Activated naive CD8-positive, alpha-beta T cell treated with anti-CD3 and anti-CD28 coated beads, Interleukin-2, amount 50 U/mL, for 24 hours (primary cell): ENCODE results near the gene PNLIPRP1.

Experiments used
- ATAC-seq: fragments of 150-1000 bp; cut with Tn5 transposase; one replicate; pipeline ENCODE4 v1.10.0; 2021
- DNase-seq: peaks from one replicate; pipeline ENCODE4 v3.0.0; 2021
- H3K27ac Mint-ChIP-seq: one replicate; pipeline ENCODE4 v1.8.0; 2021; ENCODE audit warnings: mild to moderate bottlenecking, mixed read lengths
- H3K27me3 Mint-ChIP-seq: one replicate; pipeline ENCODE4 v1.8.0; 2021; ENCODE audit warnings: mixed read lengths
- H3K36me3 Mint-ChIP-seq: one replicate; pipeline ENCODE4 v1.8.0; 2021; ENCODE audit warnings: low read depth, mixed read lengths
- H3K4me1 Mint-ChIP-seq: one replicate; pipeline ENCODE4 v1.8.0; 2021; ENCODE audit warnings: mixed read lengths
- H3K4me3 Mint-ChIP-seq: one replicate; pipeline ENCODE4 v1.8.0; 2021; ENCODE audit warnings: mild to moderate bottlenecking, moderate library complexity, mixed read lengths
- H3K9me3 Mint-ChIP-seq: one replicate; pipeline ENCODE4 v1.8.0; 2021; ENCODE audit warnings: mixed read lengths

The PNLIPRP1 gene

GRCh38 chr10:116588995-116589394, 1.8 kb upstream of the PNLIPRP1 start:
- Mint-ChIP-seq H3K4me1 (no peaks in the 10 kb centered on the region), H3K4me3 (no peak overlapping the region), H3K27me3 (peaks cover 3% of the 10 kb centered on the region), H3K27ac (no peak overlapping the region), H3K9me3 (no peaks in the 10 kb centered on the region), H3K36me3 (no peaks in the 10 kb centered on the region)
- DNase-seq: no peak
- no peak for ATAC-seq

DNA sequence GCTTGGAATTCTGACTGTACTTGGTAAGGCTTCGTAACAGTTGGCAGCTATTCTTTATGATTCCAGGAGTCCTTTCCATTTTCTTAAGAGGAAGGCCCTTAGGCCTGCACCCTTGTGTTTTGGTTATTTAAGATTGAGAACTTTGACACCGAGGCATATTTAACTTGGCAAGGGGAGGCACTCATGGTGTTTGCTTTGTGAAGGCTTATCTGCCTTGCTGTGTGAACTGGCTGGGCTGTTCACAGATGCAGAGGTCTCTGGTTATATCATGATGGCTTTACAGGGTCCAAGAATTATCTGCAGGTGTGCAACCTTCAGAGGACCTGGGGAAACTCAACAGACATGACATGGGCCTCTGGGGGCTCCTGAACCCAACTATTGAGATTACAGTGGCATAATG, 833 bp upstream of the PNLIPRP1 start:
- no peaks in the 10 kb centered on the region for H3K36me3 Mint-ChIP-seq
- H3K4me3 Mint-ChIP-seq: no peak overlapping the region
- no peaks in the 10 kb centered on the region for H3K4me1 Mint-ChIP-seq
- H3K27ac Mint-ChIP-seq: no peak overlapping the region
- peaks cover 3% of the 10 kb centered on the region for H3K27me3 Mint-ChIP-seq
- H3K9me3 Mint-ChIP-seq: no peaks in the 10 kb centered on the region
- ATAC-seq (no peak), DNase-seq (no peak)

DNA sequence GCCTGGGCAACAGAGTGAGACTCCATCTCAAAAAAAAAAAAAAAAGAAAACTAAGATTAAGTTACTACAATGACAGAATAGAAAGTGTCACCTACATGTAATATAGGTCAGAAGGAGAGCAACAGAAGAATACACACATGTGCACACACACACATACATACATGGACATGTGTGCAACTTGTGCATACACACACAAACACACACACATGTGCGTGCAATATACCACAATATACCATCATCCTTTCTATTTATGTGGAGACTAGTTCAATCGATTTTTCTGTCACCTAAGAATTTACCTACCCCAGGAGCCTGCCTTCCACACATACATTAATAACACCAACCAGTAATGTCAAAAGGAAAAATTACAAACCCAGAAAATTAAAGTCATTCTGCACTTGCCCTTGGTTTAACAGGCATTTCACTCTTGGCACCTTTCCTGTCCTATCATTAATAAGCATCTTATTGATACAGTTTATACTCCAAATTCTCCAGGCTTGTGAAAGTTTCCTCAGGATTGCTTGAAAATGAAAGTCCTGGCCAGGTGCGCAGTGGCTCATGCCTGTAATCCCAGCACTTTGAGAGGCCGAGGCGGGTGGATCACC, 2.5 kb downstream of the PNLIPRP1 start:
- DNase-seq (no peak), ATAC-seq (no peak)
- Mint-ChIP-seq H3K27ac (no peak overlapping the region), H3K4me3 (no peak overlapping the region), H3K9me3 (no peaks in the 10 kb centered on the region), H3K4me1 (no peaks in the 10 kb centered on the region), H3K36me3 (no peaks in the 10 kb centered on the region), H3K27me3 (peaks cover 3% of the 10 kb centered on the region)

GRCh38 chr10:116594525-116595035, 3.8 kb downstream of the PNLIPRP1 start:
- Mint-ChIP-seq H3K27me3 (peaks cover 3% of the 10 kb centered on the region), H3K27ac (no peak overlapping the region), H3K9me3 (no peaks in the 10 kb centered on the region), H3K36me3 (no peaks in the 10 kb centered on the region), H3K4me3 (no peak overlapping the region), H3K4me1 (no peaks in the 10 kb centered on the region)
- DNase-seq (no peak), ATAC-seq (no peak)

GRCh38 chr10:116596062-116596461, 5.3 kb downstream of the PNLIPRP1 start:
- no peak overlapping the region for H3K27ac Mint-ChIP-seq
- H3K36me3 Mint-ChIP-seq: no peaks in the 10 kb centered on the region
- no peak overlapping the region for H3K4me3 Mint-ChIP-seq
- DNase-seq: no peak
- H3K27me3 Mint-ChIP-seq: peaks cover 3% of the 10 kb centered on the region
- H3K9me3 Mint-ChIP-seq: no peaks in the 10 kb centered on the region
- no peak for ATAC-seq
- no peaks in the 10 kb centered on the region for H3K4me1 Mint-ChIP-seq

- DNase-seq: no peak
- Mint-ChIP-seq H3K27ac (no peak overlapping the region), H3K4me3 (no peak overlapping the region), H3K36me3 (no peaks in the 10 kb centered on the region), H3K9me3 (no peaks in the 10 kb centered on the region), H3K27me3 (peaks cover 1% of the 10 kb centered on the region), H3K4me1 (no peaks in the 10 kb centered on the region)
- no peak for ATAC-seq
Observed at GRCh38 chr10:116597543-116597942, 6.8 kb downstream of the PNLIPRP1 start.

DNA sequence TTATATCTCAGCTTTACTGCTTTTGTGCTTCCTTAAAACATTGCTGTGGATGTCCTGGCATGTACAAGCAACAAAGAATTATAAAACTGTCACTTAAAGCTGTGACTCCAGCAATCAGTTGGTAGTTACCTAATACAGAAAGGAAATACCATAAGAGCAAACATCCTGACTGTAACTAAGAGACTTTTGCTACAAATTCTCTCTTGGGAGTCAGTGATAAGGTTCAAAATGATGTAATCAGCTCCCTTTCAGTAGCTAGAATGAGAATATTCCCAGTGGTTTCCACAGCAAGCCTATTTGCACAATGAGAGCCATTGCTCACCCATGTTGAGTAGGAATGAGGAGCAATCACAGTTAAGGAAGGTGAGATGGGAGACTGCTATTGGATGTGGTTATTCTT, 7.6 kb downstream of the PNLIPRP1 start:
- ATAC-seq (no peak), DNase-seq (no peak)
- Mint-ChIP-seq H3K4me1 (no peaks in the 10 kb centered on the region), H3K36me3 (no peaks in the 10 kb centered on the region), H3K27me3 (no peaks in the 10 kb centered on the region), H3K9me3 (no peaks in the 10 kb centered on the region), H3K27ac (no peak overlapping the region), H3K4me3 (no peak overlapping the region)

DNA sequence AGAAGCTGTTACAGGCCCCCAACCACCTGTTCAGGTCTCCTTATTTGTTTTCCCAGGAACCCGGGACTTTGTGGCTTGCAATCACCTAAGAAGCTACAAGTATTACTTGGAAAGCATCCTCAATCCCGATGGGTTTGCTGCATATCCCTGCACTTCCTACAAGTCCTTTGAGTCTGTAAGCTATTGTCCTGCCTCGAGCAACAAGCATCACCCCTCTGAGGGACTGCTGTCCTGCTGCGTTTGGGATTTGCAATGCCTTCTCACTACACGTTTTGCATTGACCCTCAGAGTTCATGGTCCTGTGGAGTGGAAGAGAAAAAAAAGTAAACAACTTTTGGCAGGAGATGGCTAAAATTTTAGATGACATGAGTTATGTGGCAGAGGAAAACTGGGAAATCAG, 9.2 kb downstream of the PNLIPRP1 start:
- Mint-ChIP-seq H3K27me3 (no peaks in the 10 kb centered on the region), H3K9me3 (no peaks in the 10 kb centered on the region), H3K27ac (no peak overlapping the region), H3K4me3 (no peak overlapping the region), H3K36me3 (no peaks in the 10 kb centered on the region), H3K4me1 (no peaks in the 10 kb centered on the region)
- ATAC-seq (no peak), DNase-seq (no peak)

DNA sequence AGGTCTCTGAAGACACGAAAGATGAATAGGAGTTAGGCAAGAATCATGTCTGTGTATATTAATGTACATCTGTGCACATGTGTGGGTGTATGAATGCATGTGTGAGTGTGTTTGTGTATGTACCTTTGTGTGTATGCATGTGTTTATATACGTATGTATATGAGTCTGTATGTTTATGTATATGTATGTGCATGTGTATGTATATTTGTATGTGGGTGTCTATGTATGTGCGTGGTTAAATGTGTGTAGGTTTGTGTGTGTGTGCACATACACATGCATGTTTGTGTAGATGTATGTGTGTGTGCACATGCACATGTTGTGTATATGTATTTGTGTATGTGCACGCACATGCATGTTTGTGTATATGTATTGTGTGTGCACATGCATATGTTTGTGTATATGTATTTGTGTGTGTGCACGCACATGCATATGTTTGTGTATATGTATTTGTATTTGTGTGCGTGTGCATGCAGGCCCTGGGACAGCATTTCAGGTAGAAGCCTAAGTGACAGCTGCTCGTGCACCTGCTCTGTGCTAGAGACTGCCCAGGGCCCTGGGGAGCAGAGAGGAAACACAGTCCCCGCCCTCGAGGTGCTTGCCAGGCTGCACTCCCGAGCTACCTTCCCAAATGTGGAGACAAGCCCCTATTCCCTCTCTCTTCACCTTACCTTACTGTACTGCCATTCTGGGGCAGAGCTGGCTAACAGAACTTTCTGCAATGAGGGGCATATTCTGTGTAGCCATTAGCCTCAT, 12.1 kb downstream of the PNLIPRP1 start:
- Mint-ChIP-seq H3K27me3 (peaks cover 7% of the 10 kb centered on the region), H3K9me3 (no peaks in the 10 kb centered on the region), H3K27ac (no peak overlapping the region)

DNA sequence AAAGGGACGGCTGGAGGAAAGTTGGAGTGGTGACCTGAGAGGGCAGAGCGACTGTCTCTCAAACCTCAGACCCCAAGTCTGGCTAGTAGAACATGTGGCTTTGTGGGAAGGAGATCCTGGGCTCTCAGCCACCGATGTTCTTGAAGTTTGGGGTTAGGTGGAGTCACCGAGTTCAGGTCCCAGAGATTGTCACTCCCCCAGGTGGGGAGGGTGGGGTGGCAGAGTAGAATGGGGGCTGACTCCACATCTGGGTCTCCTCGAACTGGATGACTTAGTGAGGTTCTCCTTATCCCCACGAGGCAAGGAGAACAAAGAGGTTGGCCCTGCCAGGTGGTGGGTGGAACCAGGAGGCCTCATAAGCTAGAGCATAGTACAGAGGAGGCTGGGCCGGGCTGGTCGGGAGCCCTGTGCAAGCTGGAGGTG, 15.3 kb downstream of the PNLIPRP1 start:
- no peak overlapping the region for H3K27ac Mint-ChIP-seq
- H3K9me3 Mint-ChIP-seq: no peaks in the 10 kb centered on the region
- no peaks in the 10 kb centered on the region for H3K4me1 Mint-ChIP-seq
- DNase-seq: no peak
- H3K4me3 Mint-ChIP-seq: no peak overlapping the region
- no peak for ATAC-seq
- H3K27me3 Mint-ChIP-seq: peaks cover 14% of the 10 kb centered on the region
- no peaks in the 10 kb centered on the region for H3K36me3 Mint-ChIP-seq

More for the DNA sequence above, 12.1 kb downstream of the PNLIPRP1 start:
- H3K4me1 Mint-ChIP-seq: no peaks in the 10 kb centered on the region
- no peaks in the 10 kb centered on the region for H3K36me3 Mint-ChIP-seq
- no peak overlapping the region for H3K4me3 Mint-ChIP-seq
- ATAC-seq (no peak), DNase-seq (no peak)

DNA sequence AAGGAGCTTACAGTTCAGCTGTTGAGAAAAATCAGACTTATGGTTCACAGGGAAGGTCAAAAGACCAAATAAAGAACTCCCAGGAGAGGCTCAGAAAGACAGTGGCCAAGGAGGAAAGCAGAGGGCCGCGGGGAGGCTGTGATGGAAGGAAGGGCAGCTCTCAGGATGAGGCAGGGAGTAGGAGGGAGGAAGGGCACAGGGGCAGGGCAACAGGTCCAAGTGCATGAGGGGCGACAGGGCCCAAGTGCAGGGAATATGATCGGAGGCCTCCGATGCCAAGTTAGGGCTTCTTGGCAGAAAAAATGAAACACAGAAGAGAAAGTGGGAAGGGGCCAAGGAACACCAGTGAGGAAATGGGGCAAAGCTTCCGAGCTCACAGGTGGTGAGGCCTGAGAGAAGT, 16.6 kb downstream of the PNLIPRP1 start:
- ATAC-seq: no peak
- Mint-ChIP-seq H3K27me3 (peaks cover 14% of the 10 kb centered on the region), H3K9me3 (no peaks in the 10 kb centered on the region), H3K4me1 (no peaks in the 10 kb centered on the region), H3K27ac (no peak overlapping the region), H3K4me3 (no peak overlapping the region), H3K36me3 (no peaks in the 10 kb centered on the region)
- no peak for DNase-seq

DNA sequence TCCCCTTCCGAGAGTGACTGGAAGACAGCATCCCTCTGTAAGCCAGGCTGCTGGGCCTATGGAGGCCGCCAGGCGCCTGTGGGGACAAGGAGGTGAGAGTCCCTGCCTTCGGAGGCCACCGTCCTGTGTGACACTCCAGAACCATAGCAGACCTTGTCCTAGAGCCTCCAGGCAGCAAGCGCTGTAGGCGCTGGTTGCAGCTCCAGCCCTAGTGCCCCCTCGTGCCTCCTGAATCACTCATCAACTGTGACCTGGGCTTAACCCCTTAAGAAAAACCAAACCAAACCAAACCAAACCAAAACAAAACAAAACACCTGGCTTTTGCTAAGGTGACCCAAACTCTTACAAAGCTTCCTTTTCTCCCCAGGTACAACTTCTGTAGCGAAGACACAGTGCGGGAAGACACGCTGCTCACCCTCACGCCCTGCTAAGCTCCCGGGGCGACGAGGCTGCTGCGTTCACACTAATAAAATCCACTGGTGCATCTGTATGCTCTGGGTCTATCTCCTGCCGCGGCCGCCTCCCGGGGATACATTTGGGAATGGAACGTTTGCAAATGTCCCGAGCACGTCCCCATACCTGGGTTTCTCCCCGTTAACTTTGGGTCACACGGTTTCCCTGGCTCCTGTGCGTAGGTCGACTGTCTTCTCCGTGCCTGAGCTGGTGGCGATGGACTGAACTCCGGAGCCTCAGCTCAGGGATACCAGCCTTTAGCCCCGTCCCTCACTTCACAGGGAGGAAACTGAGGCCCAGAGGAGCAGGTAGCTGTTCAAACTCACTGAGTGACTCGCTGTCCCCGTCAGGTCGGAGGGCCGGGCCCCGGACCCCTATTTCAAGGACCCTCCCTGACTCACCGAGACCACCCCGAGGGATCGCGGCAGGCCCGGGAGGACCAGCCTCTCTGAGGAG, 18.2 kb downstream of the PNLIPRP1 start:
- H3K27ac Mint-ChIP-seq: no peak overlapping the region
- no peaks in the 10 kb centered on the region for H3K9me3 Mint-ChIP-seq
- no peaks in the 10 kb centered on the region for H3K36me3 Mint-ChIP-seq
- DNase-seq: no peak
- no peak for ATAC-seq
- H3K4me3 Mint-ChIP-seq: no peak overlapping the region
- peaks cover 14% of the 10 kb centered on the region for H3K27me3 Mint-ChIP-seq
- no peaks in the 10 kb centered on the region for H3K4me1 Mint-ChIP-seq

DNA sequence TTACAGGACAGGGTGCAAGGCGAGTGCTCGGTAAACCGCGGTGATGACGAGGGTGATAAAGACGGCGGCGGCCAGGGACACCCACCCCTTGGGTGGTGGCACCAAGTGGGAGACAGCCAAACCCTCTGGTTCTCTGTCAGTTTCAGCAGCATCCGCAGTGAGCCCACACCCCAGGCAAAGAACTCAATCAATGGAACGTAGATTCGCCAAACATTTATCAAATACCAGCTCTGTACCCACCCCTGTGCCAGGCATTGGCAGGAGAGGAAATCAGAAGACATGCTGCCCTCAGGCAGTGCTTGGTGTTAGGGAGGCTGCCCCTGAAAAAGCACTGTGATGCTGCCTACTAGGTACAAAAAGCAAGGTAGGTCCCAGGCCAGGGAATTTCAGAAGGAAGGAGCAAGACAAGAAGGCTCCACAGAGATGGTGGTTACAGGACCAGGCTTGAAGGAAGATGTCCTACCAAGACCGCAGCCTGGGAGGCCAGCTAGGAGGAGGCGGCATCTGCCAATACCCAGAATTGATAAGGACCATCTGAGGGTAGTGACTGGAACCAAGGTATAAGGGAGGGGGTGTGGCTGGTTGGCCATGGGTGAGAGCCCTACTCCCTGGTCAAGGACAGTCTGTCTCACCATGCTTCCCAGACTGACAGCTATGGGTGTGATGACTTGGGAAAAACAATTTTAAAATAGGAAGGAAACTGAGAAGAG, 19.8 kb downstream of the PNLIPRP1 start:
- no peaks in the 10 kb centered on the region for H3K4me1 Mint-ChIP-seq
- H3K9me3 Mint-ChIP-seq: no peaks in the 10 kb centered on the region
- H3K4me3 Mint-ChIP-seq: no peak overlapping the region
- DNase-seq: no peak
- no peaks in the 10 kb centered on the region for H3K36me3 Mint-ChIP-seq
- ATAC-seq: no peak
- no peak overlapping the region for H3K27ac Mint-ChIP-seq
- peaks cover 14% of the 10 kb centered on the region for H3K27me3 Mint-ChIP-seq

DNA sequence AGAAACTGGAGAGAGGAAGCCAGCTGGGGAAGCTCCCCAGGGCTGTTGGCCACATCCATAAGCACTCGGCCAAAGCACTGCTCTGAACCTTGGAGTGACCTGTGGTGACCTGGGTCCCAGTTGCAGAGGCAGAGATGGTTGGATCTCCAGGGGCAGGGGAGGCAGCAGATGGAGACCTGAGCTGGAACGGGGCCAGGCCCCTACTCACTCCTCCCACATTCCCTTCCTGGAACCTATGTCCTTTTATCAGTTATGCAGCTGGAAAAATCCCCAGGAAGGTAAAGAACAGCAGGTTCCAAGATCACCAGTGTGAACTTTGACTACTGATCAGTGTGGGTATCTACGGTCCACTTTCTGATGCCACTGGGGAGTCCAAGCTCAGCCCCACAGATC, 20.4 kb downstream of the PNLIPRP1 start:
- no peaks in the 10 kb centered on the region for H3K9me3 Mint-ChIP-seq
- no peak for DNase-seq
- no peaks in the 10 kb centered on the region for H3K36me3 Mint-ChIP-seq
- peaks cover 14% of the 10 kb centered on the region for H3K27me3 Mint-ChIP-seq
- no peaks in the 10 kb centered on the region for H3K4me1 Mint-ChIP-seq
- no peak for ATAC-seq
- no peak overlapping the region for H3K4me3 Mint-ChIP-seq
- no peak overlapping the region for H3K27ac Mint-ChIP-seq
